GM19238 (cell line): ENCODE results near the gene DRD4.

ENCODE experiments used
- DNase-seq: peaks from one replicate; pipeline ENCODE4 v3.0.0; 2011; ENCODE audit warnings: low spot score; ENCODE audit not compliant: insufficient read length

The DRD4 gene

GRCh38 chr11:609341-609811 lies 27.7 kb upstream of the DRD4 start:
- DNase-seq = no peak

GRCh38 chr11:610146-610801 lies 26.8 kb upstream of the DRD4 start:
- no peak for DNase-seq

GRCh38 chr11:611001-611996 lies 25.8 kb upstream of the DRD4 start:
- DNase-seq = no peak

- no peak for DNase-seq
Measured at GRCh38 chr11:612201-612960, 24.7 kb upstream of the DRD4 start.

GRCh38 chr11:612961-613300 lies 24.1 kb upstream of the DRD4 start:
- DNase-seq = no peak

GRCh38 chr11:613369-613968 lies 23.6 kb upstream of the DRD4 start:
- DNase-seq = peak; percentile 62

GRCh38 chr11:614021-614622 lies 22.9 kb upstream of the DRD4 start:
- DNase-seq = no peak

- no peak for DNase-seq
Measured at GRCh38 chr11:614623-615503, 22.2 kb upstream of the DRD4 start.

GRCh38 chr11:615504-616319 lies 21.4 kb upstream of the DRD4 start, which contains the start of gene IRF7:
Gene IRF7 (minus strand): TSS chr11:615950. CDS start chr11:615364, 586 bp downstream.
- DNase-seq = peak; percentile 98

- DNase-seq = no peak
Measured at GRCh38 chr11:616320-617198, 20.5 kb upstream of the DRD4 start.

GRCh38 chr11:617199-617911 lies 19.7 kb upstream of the DRD4 start:
- DNase-seq = no peak

GRCh38 chr11:617912-618682 lies 19.0 kb upstream of the DRD4 start:
- no peak for DNase-seq

GRCh38 chr11:618856-619627 lies 18.0 kb upstream of the DRD4 start:
- no peak for DNase-seq

GRCh38 chr11:619628-620050 lies 17.4 kb upstream of the DRD4 start:
- no peak for DNase-seq

GRCh38 chr11:620201-620600 lies 16.9 kb upstream of the DRD4 start:
- DNase-seq = no peak
